IPS DF 19.7 (cell line): Measurements from ENCODE around the gene FAM187B.
A peak's percentile ranks its signal among the peaks of the same experiment; 100 is the strongest.
"Not testable (repeated sequence)": the region's sequence is repeated elsewhere in the genome, so short reads cannot be mapped to it uniquely, and the experiment has no call there.

Source experiments
- DNase-seq: peaks from one replicate; pipeline ENCODE4 v3.0.0-alpha.2; 2013; ENCODE audit warnings: low read depth, low spot score

FAM187B gene

GRCh38 chr19:35262101-35262761 lies 33.7 kb upstream of the FAM187B start:
- no peak for DNase-seq

- DNase-seq = no peak
Observed at GRCh38 chr19:35261356-35262100, 33.0 kb upstream of the FAM187B start.

GRCh38 chr19:35260694-35261304 lies 32.3 kb upstream of the FAM187B start:
- no peak for DNase-seq

- DNase-seq = no peak
Observed at GRCh38 chr19:35257113-35257461, 28.5 kb upstream of the FAM187B start.

- DNase-seq = no peak
Observed at GRCh38 chr19:35256566-35256965, 28.0 kb upstream of the FAM187B start.

GRCh38 chr19:35254341-35255297 lies 26.1 kb upstream of the FAM187B start:
- DNase-seq = no peak

- DNase-seq = no peak
Observed at GRCh38 chr19:35253316-35254286, 25.1 kb upstream of the FAM187B start.

GRCh38 chr19:35251456-35251855 lies 22.9 kb upstream of the FAM187B start:
- DNase-seq = no peak

- DNase-seq = no peak
Observed at GRCh38 chr19:35249848-35250711, 21.5 kb upstream of the FAM187B start.

GRCh38 chr19:35249146-35249847 lies 20.8 kb upstream of the FAM187B start:
- no peak for DNase-seq

GRCh38 chr19:35248310-35249145 lies 20.0 kb upstream of the FAM187B start, which contains the start of gene LSR:
Gene LSR (plus strand): TSS chr19:35249002. CDS start chr19:35249023, 21 bp downstream.
- no peak for DNase-seq

- DNase-seq = peak; percentile 89
Observed at GRCh38 chr19:35247526-35248309, 19.2 kb upstream of the FAM187B start.

GRCh38 chr19:35246466-35247092 lies 18.0 kb upstream of the FAM187B start:
- no peak for DNase-seq

- DNase-seq = no peak
Observed at GRCh38 chr19:35241417-35241816, 12.9 kb upstream of the FAM187B start.

GRCh38 chr19:35240327-35240726 lies 11.8 kb upstream of the FAM187B start:
- DNase-seq = no peak

- not testable (repeated sequence) for DNase-seq
Observed at GRCh38 chr19:35239597-35239996, 11.1 kb upstream of the FAM187B start.
